Glomerular visceral epithelial cell (primary cell): ENCODE results near the gene OS9.

Source experiments
- DNase-seq: peaks from one replicate; pipeline ENCODE4 v3.0.0-alpha.2; 2016; ENCODE audit errors: extremely low spot score

The OS9 gene

DNA sequence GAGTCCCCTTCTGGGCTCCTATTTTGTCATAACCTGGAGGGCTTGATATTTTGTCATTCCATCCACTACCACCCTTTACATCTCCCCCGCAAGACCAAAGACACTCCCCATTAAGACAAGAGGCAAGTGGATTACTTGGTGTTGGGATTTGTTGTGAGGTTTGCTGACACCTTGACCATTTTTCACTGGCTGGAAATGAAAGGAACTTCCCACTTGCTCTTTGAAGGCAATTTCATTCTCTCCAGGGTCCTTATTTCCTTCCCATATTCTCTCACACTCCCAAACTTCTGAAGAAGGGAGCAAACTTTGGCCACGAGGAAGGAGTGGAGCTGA, 29.7 kb downstream of the OS9 start:
- DNase-seq, result no peak

DNA sequence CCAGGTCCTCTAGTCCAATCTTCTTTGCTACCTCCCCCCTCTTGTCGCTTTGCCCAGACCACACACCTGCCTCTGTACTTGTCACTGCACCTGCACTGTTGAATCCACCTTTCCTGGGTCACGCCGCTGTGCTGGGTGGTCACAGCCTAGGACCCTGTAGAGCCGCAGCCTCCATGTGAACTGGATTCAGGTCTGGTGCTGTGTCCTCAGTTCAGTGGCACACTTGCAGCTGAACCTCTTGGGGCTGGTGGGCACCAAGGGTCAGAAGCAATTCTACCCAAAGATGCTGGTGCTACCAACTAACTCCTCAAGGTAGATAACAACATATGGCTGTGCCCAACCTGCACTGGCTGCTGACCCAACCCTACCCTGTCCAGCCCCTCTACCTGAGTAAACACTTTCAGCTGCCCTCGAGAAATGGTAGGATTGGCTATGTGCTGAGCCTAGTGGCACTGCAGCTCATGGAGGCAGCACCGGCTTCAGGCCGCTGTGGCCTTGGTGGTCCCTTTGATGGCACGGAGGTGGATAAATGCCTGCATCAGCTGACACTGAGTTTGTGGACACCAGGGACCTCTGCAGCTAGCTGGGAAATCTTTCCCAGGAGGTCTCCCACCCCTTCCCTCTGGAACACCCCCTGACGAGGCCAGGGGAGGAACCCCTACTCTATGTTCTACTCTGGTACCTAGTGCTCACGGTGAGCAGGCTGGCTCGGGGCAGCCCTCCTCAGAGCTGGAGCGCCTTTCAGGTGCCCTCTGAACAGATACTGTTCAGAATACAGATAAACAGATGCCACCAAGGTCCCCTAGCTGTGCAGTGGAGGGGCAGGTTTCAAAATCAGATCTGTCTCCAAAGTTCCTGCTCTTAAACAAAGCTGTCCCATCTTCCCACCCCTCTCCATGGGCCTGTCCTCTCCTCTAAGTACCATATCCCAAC, 30.3 kb downstream of the OS9 start:
- DNase-seq, result no peak

DNA sequence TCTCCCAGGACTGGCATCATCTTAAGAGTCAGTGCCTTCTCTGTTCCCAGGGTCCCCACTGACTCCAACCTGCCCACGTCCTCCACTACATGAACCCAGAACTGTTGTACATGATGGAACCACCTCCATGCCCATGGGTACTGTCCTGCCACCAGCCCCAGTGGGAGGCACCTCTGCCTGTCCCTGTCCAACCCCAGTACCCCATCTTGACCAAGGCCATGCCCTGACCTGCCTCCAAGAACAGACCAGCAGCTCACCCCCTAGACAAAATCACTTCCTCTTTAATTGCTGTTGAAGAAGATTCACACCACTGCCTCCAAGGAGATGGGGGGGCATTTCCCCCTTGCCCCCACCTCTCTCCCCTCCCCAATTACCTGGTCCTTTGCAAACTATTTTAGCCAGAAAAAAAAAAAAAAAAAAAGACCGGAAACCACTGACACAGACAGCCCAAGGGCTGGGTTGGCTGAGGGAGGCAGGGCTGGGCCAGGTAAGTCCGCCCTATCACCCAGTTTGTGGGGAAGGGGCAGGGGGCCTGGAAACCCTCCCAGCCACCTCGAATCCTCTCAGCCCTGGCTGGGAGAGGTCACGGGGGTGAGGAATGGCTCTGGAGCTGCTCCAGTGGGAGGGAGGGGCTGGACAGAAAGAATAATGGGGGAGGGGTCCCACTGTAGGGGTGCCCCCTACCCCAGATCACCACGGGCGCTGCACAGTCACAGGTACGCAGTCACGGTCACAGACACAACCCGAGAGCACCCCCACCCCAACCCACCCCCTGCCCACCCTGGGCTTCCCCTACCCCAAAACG, 31.2 kb downstream of the OS9 start:
- DNase-seq, result no peak

DNA sequence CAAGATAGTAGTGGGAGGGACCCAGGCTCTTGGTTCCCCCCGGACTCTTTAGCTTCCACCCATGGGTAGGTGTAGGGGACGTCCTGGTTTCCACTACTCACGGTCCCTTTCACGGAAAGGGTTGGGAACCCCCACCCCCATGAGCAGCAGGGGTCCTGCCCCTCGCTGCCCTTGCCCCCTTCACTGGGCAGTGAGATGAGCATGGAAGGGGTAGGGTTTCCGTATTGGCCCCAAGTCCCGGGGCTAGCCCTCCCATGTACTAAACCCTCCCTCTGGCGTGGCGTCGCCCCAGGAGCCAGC, 31.9 kb downstream of the OS9 start:
- DNase-seq, result no peak

DNA sequence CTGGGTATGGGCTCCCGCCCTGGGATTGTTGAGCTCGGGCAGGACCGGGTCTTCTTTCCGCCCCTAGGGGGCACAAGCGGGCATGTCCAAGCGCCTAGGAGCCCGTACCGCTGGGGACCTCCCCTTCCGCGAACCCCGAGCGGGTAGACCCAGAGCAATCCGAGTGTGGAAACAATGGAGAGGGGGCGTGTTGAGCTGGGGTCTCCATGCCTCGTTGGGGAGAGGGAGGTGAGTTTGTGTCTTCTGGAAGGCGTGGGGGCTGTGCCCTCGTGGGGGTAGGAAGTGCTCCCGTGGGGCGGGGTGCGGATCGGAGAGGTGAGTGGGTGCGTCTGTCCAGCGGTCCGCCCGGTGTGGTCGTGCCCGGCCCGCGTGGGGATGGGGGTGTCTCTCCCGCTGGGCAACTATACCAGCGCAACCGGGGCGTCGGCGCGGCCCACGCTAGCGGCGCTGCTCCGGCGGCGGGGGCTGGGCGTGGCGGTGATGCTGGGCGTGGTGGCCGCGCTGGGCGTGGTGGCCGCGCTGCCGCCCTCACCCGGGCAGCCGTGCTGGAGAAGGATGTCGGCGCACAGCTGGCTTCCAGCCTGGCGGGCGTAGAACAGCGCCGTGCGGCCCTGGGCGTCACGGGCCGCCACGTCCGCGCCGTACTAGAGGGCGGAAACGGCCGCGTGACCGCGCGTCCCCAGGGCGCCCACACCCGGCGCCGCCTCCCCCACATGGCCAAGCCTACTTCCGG, 32.4 kb downstream of the OS9 start:
- DNase-seq, result peak; percentile 89

DNA sequence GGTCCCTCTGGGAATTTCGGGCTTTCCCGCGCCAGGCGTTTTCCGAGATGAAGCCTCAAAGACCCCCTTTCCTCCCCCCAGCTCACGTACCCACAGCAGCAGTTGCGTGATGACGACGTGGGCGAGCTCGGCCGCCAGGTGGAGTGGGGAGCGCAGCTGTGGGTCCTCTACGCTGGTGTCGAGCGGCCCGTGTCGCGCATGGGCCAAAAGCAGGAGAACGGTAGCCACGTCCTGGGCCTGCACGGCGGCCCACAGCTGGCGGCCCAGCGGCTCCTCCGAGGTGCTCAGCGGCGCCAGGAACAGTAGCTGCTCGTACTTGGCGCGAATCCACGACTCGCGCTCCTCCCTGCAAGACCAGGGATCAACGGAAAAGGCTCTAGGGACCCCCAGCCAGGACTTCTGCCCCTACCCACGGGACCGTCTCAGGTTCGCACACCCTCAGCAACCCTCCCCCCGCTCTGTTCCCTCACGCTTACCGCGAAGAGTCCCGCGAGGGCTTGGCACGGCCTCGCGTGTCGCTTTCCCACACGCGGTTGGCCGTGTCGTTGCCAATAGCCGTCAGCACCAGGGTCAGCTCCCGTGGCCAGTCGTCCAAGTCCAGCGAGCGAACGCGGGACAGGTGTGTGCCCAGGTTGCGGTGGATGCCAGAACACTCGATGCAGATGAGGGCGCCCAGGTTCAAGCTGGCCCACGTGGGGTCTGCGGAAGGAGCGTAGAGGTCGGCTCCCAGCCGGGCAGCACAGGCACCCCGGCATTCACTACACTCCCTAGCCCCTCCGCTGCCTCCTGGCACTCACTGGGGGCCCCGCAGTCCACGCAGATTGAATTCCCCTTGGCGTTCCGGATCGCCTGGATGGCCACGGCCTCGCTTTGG, 33.2 kb downstream of the OS9 start:
- no peak for DNase-seq

DNA sequence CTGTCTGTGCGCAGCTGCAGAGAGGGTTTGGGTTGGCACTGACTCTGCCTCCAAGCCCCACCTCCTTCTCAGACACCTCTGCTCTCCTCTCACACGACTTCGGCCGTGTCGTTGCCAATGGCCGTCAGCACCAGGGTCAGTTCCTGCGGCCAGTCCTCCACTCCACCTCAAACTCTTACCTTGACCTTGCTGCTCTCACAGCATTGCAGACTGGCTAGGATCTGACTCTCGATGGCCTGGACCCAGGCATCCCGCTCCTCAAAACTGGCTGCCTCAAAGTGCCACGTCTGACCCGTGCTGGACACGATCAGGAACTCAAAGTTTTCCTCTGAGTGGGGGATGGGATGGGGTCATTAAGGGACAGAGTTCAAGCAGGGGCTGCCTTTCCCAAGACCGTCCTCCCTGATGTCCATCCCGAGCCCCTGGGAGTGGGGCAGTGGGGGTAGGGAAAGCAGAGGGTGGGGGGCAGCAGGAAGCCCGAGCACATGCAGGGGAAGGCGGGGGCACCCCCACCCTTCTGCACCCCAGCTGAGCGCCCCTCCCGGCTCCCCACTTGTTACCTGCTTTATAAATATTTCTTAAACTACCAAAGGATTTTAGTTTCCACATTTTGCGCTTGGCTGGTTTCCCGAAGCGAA, 33.9 kb downstream of the OS9 start:
- DNase-seq, result no peak

DNA sequence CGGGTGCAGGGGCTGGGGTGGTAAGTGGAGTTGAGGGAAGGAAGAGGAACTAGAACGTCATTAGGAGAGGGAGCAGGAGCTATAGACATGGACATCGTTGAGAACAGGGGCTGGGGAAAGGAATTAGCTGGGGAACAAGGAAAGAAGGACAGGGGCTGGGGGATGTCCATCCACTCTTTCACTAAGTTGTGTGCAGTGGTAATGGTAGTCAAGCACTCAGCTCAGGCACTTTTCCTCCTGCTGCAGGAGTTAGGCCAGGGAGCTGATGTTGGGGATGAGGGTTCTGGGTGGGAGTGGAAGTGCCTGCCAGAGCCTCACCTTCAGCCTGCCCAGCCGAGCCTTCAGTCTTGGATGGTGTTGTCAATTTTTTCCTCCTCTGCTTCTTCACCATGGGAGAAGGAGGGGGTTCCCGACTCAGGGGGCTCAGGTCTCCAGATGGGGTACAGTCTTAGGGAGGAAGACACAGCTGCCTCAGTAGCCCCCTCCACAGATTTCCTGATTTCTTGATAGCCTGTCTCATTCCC, 35.5 kb downstream of the OS9 start:
- DNase-seq, result no peak

DNA sequence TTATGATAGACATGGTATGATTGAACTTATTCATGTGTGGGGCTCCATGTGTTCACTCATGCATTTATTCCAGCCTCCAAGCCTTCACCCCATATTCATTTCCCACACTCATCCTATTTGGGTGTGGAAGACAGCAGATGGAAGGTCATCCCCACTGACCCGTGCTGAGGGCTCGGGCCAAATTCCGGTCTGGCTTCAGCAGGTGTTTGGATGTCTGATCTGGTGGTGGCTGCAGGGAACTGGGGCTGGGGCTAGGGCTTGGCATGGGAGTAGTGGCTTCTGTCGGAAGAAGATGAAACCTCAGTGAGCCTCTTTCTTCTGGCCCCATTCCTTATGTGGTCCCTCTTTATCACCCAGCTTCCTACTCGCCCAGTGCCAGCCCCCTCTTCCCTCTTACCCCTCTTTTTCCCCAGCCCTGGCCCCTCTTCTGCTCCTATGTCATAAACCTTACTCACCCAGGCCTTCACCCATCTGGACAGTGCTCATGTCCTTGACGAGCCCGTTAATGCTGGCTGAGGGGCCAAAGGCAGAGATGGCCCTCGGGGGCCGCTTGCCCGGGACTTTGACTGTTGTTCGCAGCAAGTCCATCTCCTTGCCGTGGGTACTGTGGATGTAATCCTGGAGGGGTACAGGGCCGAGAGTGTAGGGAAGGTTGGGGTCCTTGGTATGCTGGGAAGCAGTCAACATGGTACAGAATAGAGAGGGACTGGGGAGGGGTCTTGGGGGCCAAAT, 36.6 kb downstream of the OS9 start:
- DNase-seq, result no peak

DNA sequence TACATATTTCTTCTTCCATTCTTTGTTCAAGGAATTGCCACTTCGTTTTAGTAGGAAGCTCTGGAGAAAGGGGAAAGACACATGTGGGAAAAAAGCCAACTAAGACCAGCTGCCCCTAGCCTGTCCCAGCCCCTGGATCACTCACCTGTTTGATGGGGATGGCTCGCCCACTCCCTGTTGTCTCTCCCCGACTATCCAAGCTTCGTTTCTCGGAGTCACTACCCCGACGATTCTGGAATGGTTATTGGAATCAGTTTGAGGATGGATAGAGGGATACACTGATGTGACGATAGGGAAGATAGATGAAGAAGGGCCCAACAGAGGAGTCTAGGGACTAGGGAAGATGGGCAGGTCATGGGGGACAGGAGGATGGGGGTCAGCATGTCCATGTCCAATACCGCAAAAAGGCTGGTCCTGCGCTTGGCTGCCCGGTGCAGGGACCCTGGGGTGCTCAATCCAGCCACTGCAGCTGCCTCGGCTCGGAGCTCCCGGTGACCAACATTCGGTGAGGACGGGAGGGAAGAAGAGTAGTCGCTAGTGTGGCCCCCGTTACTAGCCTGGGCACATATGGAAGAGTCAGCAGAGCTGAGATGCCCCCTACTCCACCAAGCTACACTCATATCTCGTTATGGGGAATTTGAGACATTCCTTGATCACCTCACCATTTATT, 37.6 kb downstream of the OS9 start:
- no peak for DNase-seq

DNA sequence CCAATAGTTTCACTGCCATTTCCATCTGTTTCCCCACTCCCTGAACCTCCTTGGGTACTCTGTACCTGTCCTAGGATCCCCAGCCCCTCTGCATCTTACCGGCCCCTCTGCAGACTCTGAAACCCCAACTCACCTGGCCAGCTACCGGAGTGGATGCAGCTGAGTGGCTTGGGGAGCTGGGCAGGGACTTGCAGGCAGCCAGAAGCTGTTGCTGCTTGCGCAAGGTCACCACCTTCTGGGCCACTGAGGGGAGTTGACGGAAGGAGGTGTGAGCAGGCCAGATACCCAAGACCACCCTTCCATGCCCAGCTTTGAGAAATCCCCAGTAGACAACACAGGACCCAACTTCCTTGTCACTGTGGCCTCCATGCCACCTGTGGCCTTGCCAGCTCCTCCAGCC, 38.3 kb downstream of the OS9 start:
- DNase-seq, result no peak

DNA sequence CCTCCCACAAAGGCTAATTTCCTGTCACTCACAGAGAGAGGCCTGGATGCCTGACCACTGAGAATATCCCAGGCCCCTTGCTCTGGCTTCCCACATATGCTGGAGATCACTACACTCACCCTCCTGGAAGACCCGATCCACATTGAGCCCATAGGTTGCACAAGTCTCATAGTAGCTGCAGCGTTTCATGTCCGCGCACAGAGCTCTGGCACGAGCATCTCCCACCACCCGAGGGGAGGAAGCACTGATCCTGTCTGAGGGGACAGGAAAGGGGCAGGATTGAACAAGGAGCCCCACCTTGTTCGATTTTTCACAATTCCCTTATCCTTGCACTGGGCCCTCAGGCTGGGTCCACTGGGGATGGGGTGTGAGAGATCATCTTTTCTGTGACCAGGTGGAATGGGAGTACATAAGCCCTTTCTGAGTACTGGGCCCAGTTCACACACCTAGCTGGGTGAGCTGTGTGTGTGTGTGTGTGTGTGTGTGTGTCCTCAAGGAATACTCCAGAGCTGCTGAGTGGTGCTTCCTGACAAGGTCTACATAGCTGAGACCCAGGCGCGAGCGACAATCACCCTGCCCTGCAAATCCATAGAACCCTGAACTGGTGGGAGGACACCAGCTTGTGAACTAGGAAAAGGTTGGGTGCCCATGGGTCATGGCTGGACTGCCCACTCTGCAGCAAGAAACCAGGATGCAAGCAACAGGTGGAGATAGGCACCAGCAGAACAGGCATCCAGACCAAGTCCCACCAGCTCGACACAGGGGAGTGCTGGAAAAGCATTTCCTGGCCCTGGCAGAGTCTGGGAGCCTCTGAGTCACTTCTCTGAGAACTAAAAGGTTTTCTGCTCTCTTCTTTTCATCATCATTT, 39.0 kb downstream of the OS9 start:
- DNase-seq, result no peak

DNA sequence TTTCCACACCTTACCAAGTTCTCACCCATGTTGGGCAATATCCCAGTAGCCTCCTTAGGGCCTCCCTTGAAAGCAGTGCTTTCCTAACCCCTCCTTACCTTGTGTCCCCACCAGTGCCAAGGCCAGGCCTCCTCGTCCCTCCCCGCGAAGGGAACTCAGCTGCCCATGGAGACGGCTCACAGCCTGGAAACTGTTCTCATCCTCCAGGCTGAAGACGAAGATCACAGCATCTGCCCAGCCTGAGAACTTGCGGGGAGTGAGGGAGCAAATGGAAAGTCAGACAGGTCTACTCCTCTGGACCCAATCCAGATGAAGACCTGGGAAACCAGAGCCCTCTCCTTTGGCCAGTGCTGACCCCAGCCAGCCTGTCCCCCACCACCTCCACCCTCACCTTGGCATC, 40.0 kb downstream of the OS9 start:
- no peak for DNase-seq

DNA sequence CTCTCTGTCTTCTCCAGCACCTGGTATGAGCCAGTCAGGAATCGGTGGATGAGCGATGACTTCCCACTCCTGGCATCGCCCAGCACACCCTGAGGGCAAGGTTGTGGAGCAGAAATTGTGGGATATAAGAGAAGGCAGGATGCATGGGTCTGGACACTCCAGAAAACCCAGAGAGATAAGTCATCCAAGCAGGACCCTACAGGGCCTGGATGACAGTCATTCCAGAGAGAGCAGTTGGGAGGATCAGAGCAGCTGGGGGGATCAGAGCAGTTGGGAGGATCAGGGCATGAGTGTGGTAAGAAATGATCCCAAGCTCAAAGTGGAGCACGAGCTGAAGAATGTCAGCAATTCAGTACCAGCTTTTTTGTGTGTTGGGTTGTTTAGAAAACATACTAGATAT, 40.7 kb downstream of the OS9 start:
- no peak for DNase-seq

DNA sequence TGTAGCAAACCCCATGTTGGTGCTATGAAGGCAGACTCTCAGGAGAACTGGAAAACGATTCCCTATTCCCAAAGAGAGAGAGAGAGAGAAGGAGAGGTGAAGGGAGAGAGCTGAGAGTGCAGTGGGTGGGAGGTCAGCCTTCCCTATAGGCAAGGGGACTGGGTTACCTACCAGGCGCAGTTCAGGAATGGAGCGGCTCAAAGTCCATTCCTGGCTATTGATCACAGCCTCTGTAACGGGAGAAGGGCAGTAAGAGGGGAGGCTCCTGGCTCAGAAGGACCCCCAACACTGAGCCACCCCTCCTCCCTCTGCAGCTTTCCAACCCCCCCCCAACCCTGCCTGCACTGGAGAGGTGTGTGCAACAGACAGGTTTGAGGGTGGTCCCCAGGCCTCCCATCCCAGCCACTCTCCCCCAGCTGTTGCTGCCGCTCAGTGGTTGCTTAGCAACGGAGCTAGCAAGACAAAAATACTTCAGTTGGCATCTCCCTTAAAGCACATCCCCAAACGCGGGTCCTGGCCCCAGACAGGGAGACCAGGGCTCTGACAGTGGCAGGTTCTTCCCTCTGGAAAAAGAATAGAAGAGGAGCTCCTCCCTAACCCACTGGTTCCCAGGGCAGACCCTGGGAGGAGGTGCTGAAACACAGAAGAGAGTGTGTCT, 41.4 kb downstream of the OS9 start:
- DNase-seq, result peak; percentile 21

DNA sequence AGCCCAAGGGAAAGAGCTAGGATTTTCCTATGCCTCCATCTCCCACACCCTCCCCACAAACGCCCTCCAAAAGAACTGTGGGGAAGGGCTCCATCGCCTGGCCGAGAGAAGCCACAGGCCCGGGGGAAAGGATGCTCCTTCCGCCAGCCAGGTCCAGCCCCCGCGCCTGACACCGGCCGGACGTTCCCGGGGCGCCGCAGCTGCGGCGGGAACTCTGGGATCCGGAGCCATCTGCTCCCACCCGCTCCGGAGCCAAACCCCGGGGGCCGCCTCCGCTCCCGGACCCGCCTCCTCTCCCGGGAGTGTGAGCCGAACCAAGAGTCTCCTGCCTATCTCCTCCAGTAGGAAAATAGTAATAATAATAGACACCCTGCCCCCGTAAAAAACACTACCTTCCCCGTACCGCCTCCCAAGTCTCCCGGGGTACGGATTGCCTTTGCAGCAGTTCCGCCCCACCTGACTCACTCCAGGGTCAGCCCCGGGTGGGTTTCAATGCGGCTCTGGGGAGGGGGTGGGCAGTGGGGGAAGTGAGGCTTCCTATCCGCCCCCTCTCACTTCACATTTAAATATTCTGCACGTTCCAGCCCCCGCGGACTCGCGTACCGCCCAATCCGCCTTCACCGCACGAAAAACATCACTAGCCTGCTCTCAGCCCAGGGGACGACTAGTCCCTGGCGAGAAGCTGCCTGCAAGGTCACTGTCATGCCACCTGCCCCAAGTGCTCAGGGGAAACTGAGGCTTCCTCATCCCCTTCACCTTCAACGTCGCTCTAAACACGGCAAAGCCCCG, 42.2 kb downstream of the OS9 start:
- DNase-seq, result peak; percentile 45

DNA sequence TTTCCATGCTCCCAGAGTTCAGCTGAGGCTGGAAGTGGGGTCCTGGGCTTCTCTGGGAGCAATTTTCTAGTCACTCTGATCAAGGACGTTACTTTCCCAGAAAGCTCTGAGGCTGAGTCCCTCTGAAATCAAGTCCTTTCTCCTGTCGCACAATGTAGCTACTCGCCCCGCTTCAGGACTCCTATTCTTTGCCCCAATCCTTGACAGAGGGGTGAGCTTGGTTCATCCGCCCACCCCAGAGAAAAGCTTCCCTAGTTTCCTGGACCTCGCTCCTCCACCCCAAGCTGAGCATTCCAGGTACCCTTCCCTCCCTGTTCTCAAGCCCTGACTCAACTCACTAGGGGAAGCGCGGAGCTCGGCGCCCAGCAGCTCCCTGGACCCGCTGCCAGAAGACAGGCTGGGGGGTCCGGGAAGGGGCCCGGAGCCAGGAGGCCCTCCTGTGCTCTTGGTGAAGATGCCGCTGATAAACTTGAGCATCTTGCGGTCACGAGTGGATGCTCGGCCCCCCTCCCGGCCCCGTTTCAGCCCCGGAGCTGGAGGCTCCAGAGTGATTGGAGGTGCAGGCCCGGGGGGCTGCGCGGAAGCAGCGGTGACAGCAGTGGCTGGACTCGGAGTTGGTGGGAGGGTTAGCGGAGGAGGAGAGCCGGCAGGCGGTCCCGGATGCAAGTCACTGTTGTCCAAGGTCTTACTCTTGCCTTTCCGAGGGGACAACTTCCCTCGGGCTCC, 43.0 kb downstream of the OS9 start:
- DNase-seq, result no peak
